Measurements from ENCODE around the gene RARG. TPM values are rescaled to one million over a fixed set of nuclear protein-coding genes. Genes with fewer than 3 reads are reported as not detected.
A peak's percentile ranks its signal among the peaks of the same experiment; 100 is the strongest.

Gene RARG
- polyA plus RNA-seq, 1 experiment = 63.9 TPM

DNA sequence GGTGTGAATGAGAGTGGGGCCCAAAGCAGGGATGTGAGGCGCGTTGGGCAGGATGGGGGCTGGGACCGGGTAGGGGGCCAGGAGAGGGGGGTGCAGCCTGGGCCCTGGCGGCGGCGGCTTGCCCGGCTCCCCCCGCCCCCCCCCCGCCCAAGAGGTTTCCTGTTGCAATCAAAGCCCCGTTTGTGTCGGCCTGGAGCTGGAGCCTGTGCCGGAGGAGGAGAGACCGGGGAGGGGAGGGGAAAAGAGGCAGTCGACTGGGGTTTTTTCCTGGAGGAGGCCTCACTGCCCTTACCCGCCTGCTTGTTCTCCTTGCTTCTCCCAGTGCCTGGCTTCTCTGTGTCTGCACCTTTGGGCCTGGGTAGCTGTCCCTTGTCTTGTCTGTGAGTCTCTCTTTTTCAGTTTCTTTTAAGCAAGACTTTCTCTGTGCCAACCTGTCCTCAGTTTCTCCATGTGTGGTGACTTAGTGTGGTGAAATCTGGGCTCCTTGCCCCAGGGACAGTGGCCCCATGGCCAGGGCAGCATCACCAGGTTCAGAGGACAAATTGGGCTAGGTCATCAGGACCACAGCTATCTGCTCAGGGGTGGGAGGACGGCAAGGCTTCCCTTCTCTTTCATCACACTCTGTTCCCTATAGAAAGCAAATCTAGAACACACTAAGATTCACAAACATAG is 8.5 kb downstream of the RARG start:
- DNase-seq (ENCODE audit: low read depth) = no peak
- ChIA-PET CTCF (interaction anchor here (0.6 to 1.2 kb wide), 4 partner anchors 9 to 70 kb away, joined by 3 to 6 read pairs (median 3); no protein-coding TSS in a partner anchor), POLR2A (interaction anchor here (0.6 to 1.0 kb wide), 4 partner anchors 10 to 217 kb away, joined by 3 to 11 read pairs (median 4); partner anchors contain the start of gene ESPL1)
- no peaks in the 10 kb centered on the region for H3K36me3 ChIP-seq (ENCODE audit: control insufficient read depth, insufficient read depth, low read length)
- TF ChIP-seq CTCF (IDR thresholded peaks at IDR 0.05; ENCODE audit: insufficient read depth, low read depth, low read length) = no peak
- no peaks in the 10 kb centered on the region for H3K27me3 ChIP-seq (ENCODE audit: control insufficient read depth, insufficient read depth, low read length)
- no peak overlapping the region for H3K4me3 ChIP-seq (ENCODE audit: low read depth, low read length)

GRCh38 chr12:53222806-53223261 is 9.2 kb downstream of the RARG start:
- H3K36me3 ChIP-seq (ENCODE audit: control insufficient read depth, insufficient read depth, low read length) = no peaks in the 10 kb centered on the region
- H3K27me3 ChIP-seq (ENCODE audit: control insufficient read depth, insufficient read depth, low read length) = no peaks in the 10 kb centered on the region
- ChIA-PET POLR2A (interaction anchor here (1.0 kb wide), 1 partner anchor 45 kb away, joined by 3 read pairs; the partner anchor contains the start of gene ESPL1), CTCF (interaction anchor here (1.1 to 1.2 kb wide), 3 partner anchors 8 to 64 kb away, joined by 3 to 6 read pairs (median 3); no protein-coding TSS in a partner anchor)
- H3K4me3 ChIP-seq (ENCODE audit: low read depth, low read length) = no peak overlapping the region
- DNase-seq (ENCODE audit: low read depth) = no peak
- TF ChIP-seq CTCF (IDR thresholded peaks at IDR 0.05; ENCODE audit: insufficient read depth, low read depth, low read length) = no peak

GRCh38 chr12:53222170-53222721 is 9.8 kb downstream of the RARG start:
- POLR2A ChIA-PET = no interaction called here
- Histone ChIP-seq H3K4me3 (ENCODE audit: low read depth, low read length) (peak overlapping the region; percentile 22), H3K36me3 (ENCODE audit: control insufficient read depth, insufficient read depth, low read length) (no peaks in the 10 kb centered on the region), H3K27me3 (ENCODE audit: control insufficient read depth, insufficient read depth, low read length) (no peaks in the 10 kb centered on the region)
- no peak for DNase-seq (ENCODE audit: low read depth)
- TF ChIP-seq CTCF (IDR thresholded peaks at IDR 0.05; ENCODE audit: insufficient read depth, low read depth, low read length) = no peak
- CTCF ChIA-PET = interaction anchor here (1.1 kb wide), 1 partner anchor 8 kb away, joined by 6 read pairs; no protein-coding TSS in a partner anchor

DNA sequence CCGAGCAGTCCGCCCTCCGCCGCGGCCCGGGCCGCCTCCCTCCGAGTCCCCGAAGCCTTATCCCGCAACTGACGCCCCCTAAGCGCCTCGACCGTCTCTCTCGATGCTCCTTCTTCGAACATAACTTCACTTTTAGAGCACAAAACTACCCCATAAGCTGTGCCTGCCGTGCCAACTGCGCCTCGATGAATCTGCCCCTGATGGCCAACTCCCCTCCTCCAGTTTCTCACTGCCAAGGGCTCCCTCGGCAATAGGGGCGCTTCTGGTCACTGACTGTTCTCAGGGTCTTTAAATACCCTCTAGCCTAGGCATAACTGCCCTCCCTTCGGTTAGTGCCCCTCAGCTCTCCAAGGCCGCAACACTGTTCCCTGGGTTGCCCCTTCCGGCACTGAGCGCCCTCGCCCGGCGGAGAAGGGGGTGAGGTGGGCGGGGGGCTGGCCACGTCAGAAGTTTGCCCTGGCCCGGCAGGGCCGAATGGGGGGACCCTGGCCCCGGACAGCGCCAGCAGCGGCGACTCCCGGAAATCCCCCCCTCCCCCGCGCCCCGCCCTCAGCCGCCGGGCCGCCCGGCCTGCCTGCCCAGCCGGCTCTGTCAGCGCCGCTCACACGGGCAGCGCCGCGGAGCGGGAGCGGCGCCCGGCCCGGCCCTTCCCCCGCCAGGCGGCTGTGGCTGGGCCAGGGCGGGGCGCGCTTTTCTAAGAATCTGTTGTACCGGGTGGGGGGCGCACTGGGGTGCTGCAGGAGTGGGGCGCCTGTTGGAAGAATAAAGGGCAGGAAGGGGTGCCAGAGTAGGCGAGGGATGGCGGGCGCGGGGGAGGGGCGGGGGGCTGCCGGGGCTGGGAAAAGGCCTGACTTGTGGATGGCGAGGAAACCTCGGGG is 10.6 kb downstream of the RARG start:
- TF ChIP-seq CTCF (IDR thresholded peaks at IDR 0.05; ENCODE audit: insufficient read depth, low read depth, low read length) = peak; percentile 26
- Histone ChIP-seq H3K27me3 (ENCODE audit: control insufficient read depth, insufficient read depth, low read length) (no peaks in the 10 kb centered on the region), H3K4me3 (ENCODE audit: low read depth, low read length) (peak overlapping the region; percentile 42), H3K36me3 (ENCODE audit: control insufficient read depth, insufficient read depth, low read length) (0 out of 2 replicates have a peak, but pooled peaks cover 2% of the 10 kb centered on the region)
- ChIA-PET POLR2A (no interaction called here), CTCF (interaction anchor here (1.3 kb wide), 1 partner anchor 70 kb away, joined by 5 read pairs; no protein-coding TSS in a partner anchor)
- no peak for DNase-seq (ENCODE audit: low read depth)

All from BJ (cell line).